Sigmoid colon (tissue), 7 donors: ENCODE results near the gene ZP4. TPM values are rescaled to one million over a fixed set of nuclear protein-coding genes. Genes with fewer than 3 reads are reported as not detected.

Experiments used
- DNase-seq: peaks from one replicate; pipeline ENCODE4 v3.0.0-alpha.2; 2019
- H3K27ac ChIP-seq, 4 donors: fragments of 200-600 bp; sonication (generic); one replicate each; pipeline ENCODE4 v1.5.1; 2016 to 2019; ENCODE audit warnings: mild to moderate bottlenecking in 1 of 4
- H3K27me3 ChIP-seq, 3 donors: fragments of 200-600 bp; sonication (generic); one replicate each; pipeline ENCODE4 v1.5.1; 2019; ENCODE audit warnings: mild to moderate bottlenecking in 1 of 3
- H3K36me3 ChIP-seq, 4 donors: fragments of 200-600 bp; sonication (generic); one replicate each; pipeline ENCODE4 v1.5.1; 2016 to 2019
- H3K4me1 ChIP-seq, 4 donors: fragments of 200-600 bp; sonication (generic); one replicate each; pipeline ENCODE4 v1.5.1; 2017 to 2019
- H3K4me3 ChIP-seq, 4 donors: fragments of 200-600 bp; sonication (generic); one replicate each; pipeline ENCODE4 v1.5.1; 2017 to 2019; ENCODE audit warnings: mild to moderate bottlenecking in 2 of 4, moderate library complexity in 1 of 4
- H3K9me3 ChIP-seq, 4 donors: fragments of 200-600 bp in 3 of 4; sonication (generic) in 3 of 4; one replicate each; pipeline versions ENCODE4 v1.5.1 to v1.6.1; 2013 to 2019
- EP300 ChIP-seq, 4 donors: sonication (generic); formaldehyde crosslinking; IDR thresholded peaks; one replicate each; pipeline ENCODE4 v1.6.1; 2017; ENCODE audit warnings: antibody characterized with exemption in 4 of 4
- POLR2A ChIP-seq, 2 donors: fragments of 450-650 bp; IDR thresholded peaks; one replicate each; pipeline ENCODE4 v1.6.1; 2016; ENCODE audit warnings: antibody characterized with exemption in 2 of 2, mild to moderate bottlenecking in 2 of 2, moderate library complexity in 2 of 2
- POLR2AphosphoS5 ChIP-seq, 4 donors: sonication (generic); formaldehyde crosslinking; IDR thresholded peaks; one replicate each; pipeline ENCODE4 v1.6.1; 2017; ENCODE audit warnings: antibody characterized with exemption in 4 of 4
- WGBS, 2 donors: extraction: QIAGEN DNeasy Blood & Tissue Kit; methylation state at CpG; one replicate each; pipeline ENCODE4 v1.1.7; 2013; 5-methylcytosine and 5-hydroxymethylcytosine counted together
- intact Hi-C: fragments of 100-400 bp; cut with DNase I; formaldehyde crosslinking; loops from one replicate; pipeline ENCODE4 v1.15.1; 2023
- polyA plus RNA-seq, 3 donors: library from polyadenylated mRNA; stranded (reverse); fragments of 200-250 nt; gene quantifications; one replicate each; pipeline ENCODE4 v1.2.3, GENCODE V29; 2013
- total RNA-seq, 4 donors: library from RNA; depleted of rRNA; stranded (reverse); fragments of >200 nt; gene quantifications; one replicate each; pipeline ENCODE4 v1.1.0, GENCODE V29; 2016
- TF ChIP-seq, protein P1 (sequence below), 4 experiments: fragments of 450-650 bp in 3 of 4; fragments of 200-600 bp in 1 of 4; IDR thresholded peaks; one replicate each; pipeline ENCODE4 v1.5.1; 2016 to 2019; ENCODE audit warnings: antibody characterized with exemption in 4 of 4, mild to moderate bottlenecking in 3 of 4, moderate library complexity in 2 of 4
- donor health status: healthy with polysubstance abuse.
- donor health status: Bipolar disorder and iron deficiency.
- donor health status: healthy.

The ZP4 gene
- total and polyA plus RNA-seq, 7 donors, result not detected

- H3K4me1 ChIP-seq, result no peaks in the 10 kb centered on the region
- no peaks in the 10 kb centered on the region for H3K36me3 ChIP-seq
- H3K9me3 ChIP-seq, result no peaks in the 10 kb centered on the region
- no peak overlapping the region for H3K27ac ChIP-seq
- intact Hi-C loops, result no loop called here
- WGBS, 2 donors, result 91 to 93% methylated on average over 3 of the region's 3 CpGs
- H3K4me3 ChIP-seq, result no peak overlapping the region
- H3K27me3 ChIP-seq, result no peaks in the 10 kb centered on the region
- no peak for DNase-seq
- TF ChIP-seq EP300 (IDR thresholded peaks at IDR 0.05), result no peak
- TF ChIP-seq POLR2A (IDR thresholded peaks at IDR 0.05), result no peak
- TF ChIP-seq POLR2AphosphoS5 (IDR thresholded peaks at IDR 0.05), result no peak
- TF ChIP-seq, protein P1, sequence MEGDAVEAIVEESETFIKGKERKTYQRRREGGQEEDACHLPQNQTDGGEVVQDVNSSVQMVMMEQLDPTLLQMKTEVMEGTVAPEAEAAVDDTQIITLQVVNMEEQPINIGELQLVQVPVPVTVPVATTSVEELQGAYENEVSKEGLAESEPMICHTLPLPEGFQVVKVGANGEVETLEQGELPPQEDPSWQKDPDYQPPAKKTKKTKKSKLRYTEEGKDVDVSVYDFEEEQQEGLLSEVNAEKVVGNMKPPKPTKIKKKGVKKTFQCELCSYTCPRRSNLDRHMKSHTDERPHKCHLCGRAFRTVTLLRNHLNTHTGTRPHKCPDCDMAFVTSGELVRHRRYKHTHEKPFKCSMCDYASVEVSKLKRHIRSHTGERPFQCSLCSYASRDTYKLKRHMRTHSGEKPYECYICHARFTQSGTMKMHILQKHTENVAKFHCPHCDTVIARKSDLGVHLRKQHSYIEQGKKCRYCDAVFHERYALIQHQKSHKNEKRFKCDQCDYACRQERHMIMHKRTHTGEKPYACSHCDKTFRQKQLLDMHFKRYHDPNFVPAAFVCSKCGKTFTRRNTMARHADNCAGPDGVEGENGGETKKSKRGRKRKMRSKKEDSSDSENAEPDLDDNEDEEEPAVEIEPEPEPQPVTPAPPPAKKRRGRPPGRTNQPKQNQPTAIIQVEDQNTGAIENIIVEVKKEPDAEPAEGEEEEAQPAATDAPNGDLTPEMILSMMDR (IDR thresholded peaks at IDR 0.05), result no peak
These were observed 3.4 kb upstream of the ZP4 start for GRCh38 chr1:237894131-237894530.

DNA sequence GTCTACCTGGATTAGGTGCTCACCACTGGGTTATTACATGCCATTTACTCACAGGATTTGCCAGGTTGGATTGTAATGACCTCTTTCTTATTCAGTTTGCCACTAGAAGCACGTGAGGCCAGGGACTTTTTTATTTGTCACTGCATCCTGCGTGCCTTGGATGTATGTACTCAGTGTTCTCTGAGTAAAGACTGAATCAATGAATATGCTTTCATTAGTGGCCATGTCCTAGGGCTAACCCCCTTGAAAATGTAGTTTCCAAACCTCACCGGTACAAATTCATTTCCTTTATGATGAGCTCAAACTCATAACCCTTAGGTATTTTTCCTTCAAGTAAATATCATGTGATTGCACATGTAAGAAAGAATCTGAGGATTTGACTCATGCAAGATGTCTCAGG lies 1.3 kb upstream of the ZP4 start:
- intact Hi-C loops, result no loop called here
- Histone ChIP-seq H3K36me3 (no peaks in the 10 kb centered on the region), H3K4me3 (no peak overlapping the region), H3K27me3 (no peaks in the 10 kb centered on the region), H3K4me1 (no peaks in the 10 kb centered on the region), H3K9me3 (no peaks in the 10 kb centered on the region), H3K27ac (no peak overlapping the region)
- WGBS, 2 donors, result 60 to 75% methylated on average over 3 of the region's 3 CpGs
- TF ChIP-seq POLR2A (IDR thresholded peaks at IDR 0.05), result no peak
- no peak for TF ChIP-seq POLR2AphosphoS5 (IDR thresholded peaks at IDR 0.05)
- TF ChIP-seq, protein P1 (IDR thresholded peaks at IDR 0.05), result no peak
- no peak for TF ChIP-seq EP300 (IDR thresholded peaks at IDR 0.05)
- DNase-seq, result no peak

DNA sequence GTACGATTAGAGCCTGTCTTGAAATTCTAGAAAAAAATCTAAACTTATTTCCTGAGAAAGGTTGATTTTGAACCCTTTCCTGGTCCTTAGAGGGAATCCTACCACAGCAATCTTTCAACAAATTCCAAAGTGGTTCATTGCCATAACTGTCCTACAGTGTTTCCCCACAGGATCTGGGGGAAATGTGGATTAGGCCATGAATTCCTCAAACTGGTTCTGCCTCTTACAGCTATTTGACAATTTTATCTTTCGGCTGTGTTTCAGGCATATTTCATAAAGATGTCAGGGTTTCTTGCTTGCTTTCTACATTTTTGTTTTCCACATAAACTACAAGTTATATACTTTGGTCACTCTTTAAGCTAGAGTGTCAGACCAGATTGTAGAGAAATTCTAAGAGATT lies 544 bp upstream of the ZP4 start:
- WGBS, 2 donors, result 82 to 88% methylated on average over 2 of the region's 2 CpGs
- no peaks in the 10 kb centered on the region for H3K9me3 ChIP-seq
- no peaks in the 10 kb centered on the region for H3K36me3 ChIP-seq
- TF ChIP-seq EP300 (IDR thresholded peaks at IDR 0.05) (no peak), POLR2AphosphoS5 (IDR thresholded peaks at IDR 0.05) (no peak)
- no peaks in the 10 kb centered on the region for H3K27me3 ChIP-seq
- no peak overlapping the region for H3K27ac ChIP-seq
- intact Hi-C loops, result no loop called here
- no peak for DNase-seq
- no peaks in the 10 kb centered on the region for H3K4me1 ChIP-seq
- no peak overlapping the region for H3K4me3 ChIP-seq

DNA sequence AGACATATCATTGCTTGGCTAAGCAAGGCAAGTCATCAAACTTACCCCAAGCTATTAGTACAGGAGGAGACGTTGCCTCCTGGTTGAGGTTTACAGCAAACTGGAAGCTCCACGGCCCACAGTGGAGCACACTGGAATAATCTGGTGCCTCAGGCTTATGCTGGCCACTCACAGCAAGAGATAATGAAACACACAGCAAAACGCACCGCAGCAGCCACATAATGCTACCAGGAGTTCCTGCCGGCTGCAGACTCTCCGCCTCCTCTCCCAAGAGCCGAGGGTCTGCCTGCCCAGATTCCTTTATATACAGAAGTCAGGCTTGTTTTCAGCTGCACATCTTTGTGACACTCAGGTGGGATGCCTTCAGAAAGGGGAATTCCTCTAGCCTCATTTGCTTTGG lies 306 bp downstream of the ZP4 start:
- WGBS, 2 donors, result 84 to 85% methylated on average over 7 of the region's 7 CpGs
- intact Hi-C loops, result no loop called here

DNA sequence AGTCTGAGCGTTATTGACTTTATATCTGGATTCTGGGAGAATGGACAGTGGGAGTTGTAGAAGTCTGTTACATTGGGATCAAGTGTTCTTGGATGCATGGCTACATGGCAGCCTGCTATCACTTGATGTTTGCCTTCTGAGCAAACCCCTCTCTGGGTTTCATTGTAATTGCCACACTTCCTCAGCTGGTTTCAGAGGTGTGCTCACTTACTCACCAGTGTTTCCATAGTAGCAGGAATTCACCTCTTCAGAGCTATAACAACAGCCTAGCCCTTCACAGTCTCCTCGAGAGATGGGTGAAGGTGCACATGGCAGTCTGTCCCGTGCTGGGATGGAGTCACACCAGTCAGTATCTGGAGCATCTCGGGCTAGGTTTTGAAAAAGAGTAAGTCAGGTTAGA lies 2.6 kb downstream of the ZP4 start:
- TF ChIP-seq POLR2A (IDR thresholded peaks at IDR 0.05), result no peak

More for the DNA sequence above, 306 bp downstream of the ZP4 start:
- H3K27ac ChIP-seq, result no peak overlapping the region
- H3K9me3 ChIP-seq, result no peaks in the 10 kb centered on the region
- no peaks in the 10 kb centered on the region for H3K36me3 ChIP-seq
- no peaks in the 10 kb centered on the region for H3K4me1 ChIP-seq
- DNase-seq, result no peak
- H3K4me3 ChIP-seq, result no peak overlapping the region
- TF ChIP-seq EP300 (IDR thresholded peaks at IDR 0.05) (no peak), POLR2A (IDR thresholded peaks at IDR 0.05) (no peak)
- TF ChIP-seq, protein P1 (IDR thresholded peaks at IDR 0.05), result no peak
- H3K27me3 ChIP-seq, result no peaks in the 10 kb centered on the region

DNA sequence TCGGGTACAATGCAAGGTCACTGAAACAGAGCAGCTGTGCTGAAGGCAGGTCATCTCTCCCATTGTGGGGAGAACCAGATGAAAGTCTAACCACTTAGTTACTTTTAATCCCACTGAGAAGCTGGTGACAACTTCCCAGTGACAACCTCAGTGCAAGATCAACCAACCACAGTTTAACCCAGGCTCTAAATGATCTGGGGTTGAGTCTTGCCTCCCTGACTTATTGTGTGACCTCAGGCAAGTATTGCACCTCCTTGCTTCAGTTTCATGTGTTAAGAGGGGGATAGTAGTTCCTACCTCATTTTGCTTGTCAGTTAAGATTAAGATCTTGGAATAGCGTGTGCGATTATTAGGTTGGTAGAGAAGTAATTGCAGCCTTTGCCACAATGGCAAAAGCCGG lies 3.2 kb downstream of the ZP4 start:
- TF ChIP-seq POLR2A (IDR thresholded peaks at IDR 0.05) (no peak), EP300 (IDR thresholded peaks at IDR 0.05) (no peak), POLR2AphosphoS5 (IDR thresholded peaks at IDR 0.05) (no peak)
- TF ChIP-seq, protein P1 (IDR thresholded peaks at IDR 0.05), result no peak
- H3K27ac ChIP-seq, result no peak overlapping the region
- no peaks in the 10 kb centered on the region for H3K36me3 ChIP-seq
- intact Hi-C loops, result no loop called here
- no peak overlapping the region for H3K4me3 ChIP-seq
- 88 to 94% methylated on average over 4 of the region's 4 CpGs for WGBS, 2 donors
- no peaks in the 10 kb centered on the region for H3K4me1 ChIP-seq
- no peak for DNase-seq
- H3K9me3 ChIP-seq, result no peaks in the 10 kb centered on the region
- no peaks in the 10 kb centered on the region for H3K27me3 ChIP-seq

More for the DNA sequence above, 2.6 kb downstream of the ZP4 start:
- Histone ChIP-seq H3K4me3 (no peak overlapping the region), H3K4me1 (no peaks in the 10 kb centered on the region), H3K9me3 (no peaks in the 10 kb centered on the region), H3K27me3 (no peaks in the 10 kb centered on the region), H3K36me3 (no peaks in the 10 kb centered on the region), H3K27ac (no peak overlapping the region)
- intact Hi-C loops, result no loop called here
- DNase-seq, result no peak
- WGBS, 2 donors, result 77 to 90% methylated on average over 4 of the region's 4 CpGs
